ENCODE results near the gene CYBRD1.

Gene CYBRD1

GRCh38 chr2:171592036-171592555 is 69.8 kb downstream of the CYBRD1 start:
- intact Hi-C loops (cut with DNase I): loop anchor here (10.0 kb wide), 1 partner anchor 113 kb away; no protein-coding TSS in a partner anchor
- no peak for DNase-seq

GRCh38 chr2:171595456-171595855 is 73.2 kb downstream of the CYBRD1 start:
- DNase-seq: no peak
- intact Hi-C loops (cut with DNase I): loop anchor here (10.0 kb wide), 1 partner anchor 109 kb away; no protein-coding TSS in a partner anchor

- no peak for DNase-seq
- intact Hi-C loops (cut with DNase I): loop anchor here (10.0 kb wide), 1 partner anchor 109 kb away; no protein-coding TSS in a partner anchor
These were observed 73.6 kb downstream of the CYBRD1 start for GRCh38 chr2:171595896-171596295.

GRCh38 chr2:171598713-171599319 is 76.5 kb downstream of the CYBRD1 start:
- DNase-seq: peak in 5 of 10 donors; percentile 13 to 60 (median 34)
- intact Hi-C loops (cut with DNase I): loop anchor here (10.0 kb wide), 1 partner anchor 106 kb away; no protein-coding TSS in a partner anchor

DNA sequence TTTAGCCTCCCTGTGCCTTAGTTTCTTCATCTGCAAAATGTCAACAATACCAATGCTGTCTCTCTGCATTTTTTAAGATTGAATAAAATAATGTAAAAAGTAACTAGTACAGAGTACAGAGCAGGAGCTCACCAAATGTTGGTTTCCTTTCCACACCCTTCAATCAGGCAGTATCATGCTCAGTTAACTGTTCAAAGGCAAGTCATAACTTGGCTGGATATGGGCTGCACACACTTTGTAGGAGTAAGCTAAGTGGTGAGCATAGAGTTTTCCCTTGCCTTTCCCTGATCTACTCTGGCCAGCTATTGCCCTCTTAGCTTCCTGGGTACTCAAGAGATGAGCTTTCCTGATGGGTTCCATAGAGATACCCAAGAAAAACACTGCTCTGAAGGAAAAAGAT is 77.9 kb downstream of the CYBRD1 start:
- intact Hi-C loops (cut with DNase I): loop anchor here (10.0 kb wide), 1 partner anchor 85 kb away; the partner anchor contains the start of gene DYNC1I2
- DNase-seq: no peak

GRCh38 chr2:171602352-171602751 is 80.1 kb downstream of the CYBRD1 start:
- DNase-seq: no peak
- intact Hi-C loops (cut with DNase I): loop anchor here (10.0 kb wide), 1 partner anchor 82 kb away; the partner anchor contains the start of gene DYNC1I2

Data from posterior cingulate gyrus (tissue), 11 donors.